Stimulated activated CD8-positive, alpha-beta memory T cell treated with anti-CD3 and anti-CD28 coated beads, Interleukin-2, amount 100 ng/mL, for 48 hours (primary cell): Measurements from ENCODE around the gene CUL1.
"Not testable (repeated sequence)": the region's sequence is repeated elsewhere in the genome, so short reads cannot be mapped to it uniquely, and the experiment has no call there.

Source experiments
- DNase-seq, 2 donors: peaks; one replicate each; pipeline ENCODE4 v3.0.0-alpha.2; 2020; ENCODE audit warnings: low read depth in 2 of 2

Gene CUL1

GRCh38 chr7:148697256-148698006 is 1.3 kb upstream of the CUL1 start:
- DNase-seq: peak; percentile 44 to 46

- no peak for DNase-seq
These were observed 701 bp upstream of the CUL1 start for GRCh38 chr7:148698007-148698396.

GRCh38 chr7:148699024-148699781 is 500 bp downstream of the CUL1 start:
- peak; percentile 30 to 46 for DNase-seq

- DNase-seq: no peak
These were observed 1.3 kb downstream of the CUL1 start for GRCh38 chr7:148699782-148700629.

GRCh38 chr7:148700661-148701064 is 2.0 kb downstream of the CUL1 start:
- peak; percentile 25 to 39 for DNase-seq

- DNase-seq: no peak
These were observed 2.7 kb downstream of the CUL1 start for GRCh38 chr7:148701414-148701813.

GRCh38 chr7:148702876-148703670 is 4.4 kb downstream of the CUL1 start:
- DNase-seq: no peak

- not testable (repeated sequence) for DNase-seq
These were observed 4.9 kb downstream of the CUL1 start for GRCh38 chr7:148703671-148703962.

GRCh38 chr7:148704189-148704588 is 5.5 kb downstream of the CUL1 start:
- DNase-seq: no peak

GRCh38 chr7:148704970-148705369 is 6.3 kb downstream of the CUL1 start:
- no peak for DNase-seq

- no peak for DNase-seq
These were observed 7.7 kb downstream of the CUL1 start for GRCh38 chr7:148706368-148706767.

- no peak for DNase-seq
These were observed 9.6 kb downstream of the CUL1 start for GRCh38 chr7:148708026-148708885.

- DNase-seq: no peak
These were observed 10.3 kb downstream of the CUL1 start for GRCh38 chr7:148709014-148709413.

GRCh38 chr7:148710426-148710825 is 11.7 kb downstream of the CUL1 start:
- not testable (repeated sequence) for DNase-seq

- no peak for DNase-seq
These were observed 12.7 kb downstream of the CUL1 start for GRCh38 chr7:148711191-148712102.

GRCh38 chr7:148712678-148713329 is 14.1 kb downstream of the CUL1 start:
- no peak for DNase-seq

- no peak for DNase-seq
These were observed 15.8 kb downstream of the CUL1 start for GRCh38 chr7:148714498-148714897.

- no peak for DNase-seq
These were observed 16.3 kb downstream of the CUL1 start for GRCh38 chr7:148715027-148715426.

- no peak for DNase-seq
These were observed 18.6 kb downstream of the CUL1 start for GRCh38 chr7:148717266-148717793.
